Mucosa of descending colon (tissue), 3 donors: ENCODE results near the gene TBCEL. TPM values are rescaled to one million over a fixed set of nuclear protein-coding genes. Genes with fewer than 3 reads are reported as not detected.

Experiments
- ATAC-seq: fragments of 200-7000 bp; cut with Tn5 transposase; one replicate; pipeline ENCODE4 v1.9.1; 2020; ENCODE audit warnings: mild to moderate bottlenecking, moderate library complexity
- DNase-seq, 3 donors: peaks; one replicate each; pipeline ENCODE4 v3.0.0-alpha.2; 2020
- H3K36me3 ChIP-seq: fragments of 200-600 bp; one replicate; pipeline ENCODE4 v1.8.0; 2021; ENCODE audit warnings: low read depth, mild to moderate bottlenecking
- H3K4me1 ChIP-seq: fragments of 200-600 bp; one replicate; pipeline ENCODE4 v1.8.0; 2021; ENCODE audit warnings: low read depth, mild to moderate bottlenecking
- H3K4me3 ChIP-seq: fragments of 200-600 bp; one replicate; pipeline ENCODE4 v1.8.0; 2021; ENCODE audit warnings: mild to moderate bottlenecking
- H3K9me3 ChIP-seq: fragments of 200-600 bp; one replicate; pipeline ENCODE4 v1.8.0; 2021; ENCODE audit warnings: mild to moderate bottlenecking
- intact Hi-C, 2 donors: fragments of 100-400 bp; cut with DNase I in 1 of 2; cut with micrococcal nuclease in 1 of 2; formaldehyde crosslinking; loops; one replicate each; pipeline versions ENCODE4 v1.11.0 to v1.11.1; 2022; cut with DNase I, micrococcal nuclease
- total RNA-seq, 3 donors: library from RNA; stranded (reverse); fragmentation: NEBNext Ultra II Directional in 2 of 3; extraction: Animal tissue kit (Norgen Biotek cat#: 25700) in 2 of 3; gene quantifications; one replicate each; pipeline versions ENCODE4 v1.2.1 to v1.2.4, GENCODE V29; 2021 to 2023
- TF ChIP-seq, protein P1 (sequence below): fragments of 200-600 bp; IDR thresholded peaks from one replicate; pipeline ENCODE4 v1.8.0; 2022; ENCODE audit warnings: antibody characterized with exemption, mild to moderate bottlenecking
- donor health status: DM: no; HTN: no; CAD: no; lungs with moderate emphysema.
- donor health status: DM: no; HTN: no; CAD: no.
- donor health status: DM: no; HTN: yes; CAD: no.

TBCEL gene
- total RNA-seq, 3 donors from 2014 or later = 11.7 to 36.5 (median 12.8) TPM

- DNase-seq (no peak), ATAC-seq (no peak)
- intact Hi-C loops = no loop called here
- Histone ChIP-seq H3K36me3 (no peaks in the 10 kb centered on the region), H3K4me3 (no peak overlapping the region), H3K4me1 (no peaks in the 10 kb centered on the region), H3K9me3 (no peaks in the 10 kb centered on the region)
- TF ChIP-seq, protein P1, sequence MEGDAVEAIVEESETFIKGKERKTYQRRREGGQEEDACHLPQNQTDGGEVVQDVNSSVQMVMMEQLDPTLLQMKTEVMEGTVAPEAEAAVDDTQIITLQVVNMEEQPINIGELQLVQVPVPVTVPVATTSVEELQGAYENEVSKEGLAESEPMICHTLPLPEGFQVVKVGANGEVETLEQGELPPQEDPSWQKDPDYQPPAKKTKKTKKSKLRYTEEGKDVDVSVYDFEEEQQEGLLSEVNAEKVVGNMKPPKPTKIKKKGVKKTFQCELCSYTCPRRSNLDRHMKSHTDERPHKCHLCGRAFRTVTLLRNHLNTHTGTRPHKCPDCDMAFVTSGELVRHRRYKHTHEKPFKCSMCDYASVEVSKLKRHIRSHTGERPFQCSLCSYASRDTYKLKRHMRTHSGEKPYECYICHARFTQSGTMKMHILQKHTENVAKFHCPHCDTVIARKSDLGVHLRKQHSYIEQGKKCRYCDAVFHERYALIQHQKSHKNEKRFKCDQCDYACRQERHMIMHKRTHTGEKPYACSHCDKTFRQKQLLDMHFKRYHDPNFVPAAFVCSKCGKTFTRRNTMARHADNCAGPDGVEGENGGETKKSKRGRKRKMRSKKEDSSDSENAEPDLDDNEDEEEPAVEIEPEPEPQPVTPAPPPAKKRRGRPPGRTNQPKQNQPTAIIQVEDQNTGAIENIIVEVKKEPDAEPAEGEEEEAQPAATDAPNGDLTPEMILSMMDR = no peak
Measured at GRCh38 chr11:121091492-121092152, 67.7 kb downstream of the TBCEL start.

DNA sequence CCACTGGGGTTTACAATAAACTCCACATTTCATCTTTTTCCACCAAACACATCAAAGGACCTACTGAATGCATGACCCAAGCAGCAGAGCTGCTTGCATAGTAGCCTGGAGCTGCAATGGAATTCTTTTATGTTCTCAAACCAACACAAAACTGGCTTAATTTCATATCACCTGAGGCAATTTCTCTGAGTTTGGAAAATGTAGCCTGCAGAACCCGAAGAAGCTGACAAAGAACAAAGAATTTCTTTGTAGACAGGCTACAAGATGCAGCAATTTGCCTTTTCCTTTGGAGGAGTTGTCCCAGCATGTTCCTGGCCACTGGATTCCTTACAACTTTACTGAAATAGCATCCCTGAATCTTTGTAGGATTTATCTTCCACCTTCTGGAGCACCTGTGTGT is 71.7 kb downstream of the TBCEL start:
- DNase-seq = no peak
- Histone ChIP-seq H3K4me3 (no peak overlapping the region), H3K4me1 (no peaks in the 10 kb centered on the region), H3K9me3 (no peaks in the 10 kb centered on the region), H3K36me3 (no peaks in the 10 kb centered on the region)
- no peak for ATAC-seq
- intact Hi-C loops = no loop called here
- TF ChIP-seq, protein P1 = no peak

GRCh38 chr11:121099364-121099763 is 75.5 kb downstream of the TBCEL start:
- DNase-seq = no peak
- intact Hi-C loops = no loop called here

GRCh38 chr11:121099885-121100284 is 76.0 kb downstream of the TBCEL start:
- Histone ChIP-seq H3K36me3 (no peaks in the 10 kb centered on the region), H3K4me1 (no peaks in the 10 kb centered on the region), H3K4me3 (no peak overlapping the region), H3K9me3 (no peaks in the 10 kb centered on the region)
- TF ChIP-seq, protein P1 = no peak
- no peak for DNase-seq
- intact Hi-C loops = no loop called here
- ATAC-seq = no peak

More at GRCh38 chr11:121099364-121099763, 75.5 kb downstream of the TBCEL start:
- no peak for ATAC-seq
- Histone ChIP-seq H3K36me3 (no peaks in the 10 kb centered on the region), H3K4me1 (no peaks in the 10 kb centered on the region), H3K4me3 (no peak overlapping the region), H3K9me3 (no peaks in the 10 kb centered on the region)
- TF ChIP-seq, protein P1 = no peak

DNA sequence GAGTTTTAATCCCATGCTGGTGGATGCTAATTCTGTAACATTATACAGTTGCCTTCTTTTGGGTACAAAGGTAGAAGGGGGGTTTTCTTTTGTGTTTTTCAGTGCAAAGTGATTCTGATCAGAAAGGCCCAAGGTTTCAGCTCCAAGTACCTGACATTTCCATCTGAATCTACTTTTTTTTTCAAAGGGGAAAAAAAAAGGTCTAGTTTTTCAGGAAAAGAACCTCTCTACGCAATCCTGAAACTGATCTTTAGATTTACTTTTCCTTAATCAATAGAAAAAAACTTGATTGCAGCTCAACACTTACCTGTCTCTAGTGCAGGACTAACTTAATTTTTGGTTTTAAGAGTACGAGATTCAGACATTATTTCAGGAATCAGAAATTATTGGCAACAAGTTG is 77.0 kb downstream of the TBCEL start, which contains the start of gene TECTA:
TECTA (plus strand) TSS at position 301 of the 400 bp plus-strand sequence. CDS start 1,423 bp downstream, outside the sequence.
- H3K4me3 ChIP-seq = no peak within 1 kb of the TSS
- TF ChIP-seq, protein P1 = no peak
- H3K36me3 ChIP-seq = no peaks in the 10 kb centered on the region
- ATAC-seq (no peak), DNase-seq (no peak)
- H3K9me3 ChIP-seq = no peaks in the 10 kb centered on the region
- intact Hi-C loops = no loop called here
- no peaks in the 10 kb centered on the region for H3K4me1 ChIP-seq
